NT2/D1 (cell line): ENCODE data around the gene CELSR1.
A peak's percentile ranks its signal among the peaks of the same experiment; 100 is the strongest.

Experiments used
- DNase-seq: peaks from one replicate; pipeline ENCODE4 v3.0.0-alpha.2; 2011; ENCODE audit warnings: low read depth, low spot score
- H3K27me3 ChIP-seq: 2 replicates; pipeline ENCODE4 v1.6.0; 2011; ENCODE audit warnings: mild to moderate bottlenecking; ENCODE audit not compliant: insufficient read length, insufficient read depth
- H3K36me3 ChIP-seq: 2 replicates; pipeline ENCODE4 v1.6.1; 2011; ENCODE audit warnings: mild to moderate bottlenecking, low read length, mixed read lengths; ENCODE audit not compliant: insufficient read depth, insufficient read length
- H3K4me1 ChIP-seq: 2 replicates; pipeline ENCODE4 v1.5.1; 2011; ENCODE audit not compliant: insufficient read depth, insufficient read length
- H3K4me3 ChIP-seq: 2 replicates; pipeline ENCODE4 v1.5.1; 2011; ENCODE audit warnings: low read depth; ENCODE audit not compliant: insufficient read length
- H3K9ac ChIP-seq: 2 replicates; pipeline ENCODE4 v1.6.0; 2011; ENCODE audit warnings: low read depth; ENCODE audit not compliant: insufficient read length
- H3K9me3 ChIP-seq: 2 replicates; pipeline ENCODE4 v1.5.1; 2011; ENCODE audit warnings: mild to moderate bottlenecking, low read length; ENCODE audit not compliant: insufficient read depth
- SUZ12 ChIP-seq: IDR thresholded peaks from 2 replicates; pipeline ENCODE4 v1.6.1; 2011; ENCODE audit not compliant: insufficient read length, insufficient read depth; ENCODE audit errors: extremely low read depth
- YY1 ChIP-seq: IDR thresholded peaks from 2 replicates; pipeline ENCODE4 v1.6.1; 2011; ENCODE audit not compliant: insufficient read length, insufficient read depth
- ZNF274 ChIP-seq: IDR thresholded peaks from 2 replicates; pipeline ENCODE4 v1.6.1; 2011; ENCODE audit warnings: mild to moderate bottlenecking, low read depth, low read length

CELSR1 gene

GRCh38 chr22:46379066-46379930 is 158.1 kb downstream of the CELSR1 start:
- Histone ChIP-seq H3K9me3 (peaks cover 16% of the 10 kb centered on the region), H3K9ac (peak overlapping the region; percentile 21), H3K36me3 (peaks cover 12% of the 10 kb centered on the region), H3K27me3 (no peaks in the 10 kb centered on the region), H3K4me3 (no peak overlapping the region), H3K4me1 (peaks cover 19% of the 10 kb centered on the region)
- no peak for DNase-seq
- TF ChIP-seq SUZ12 (no peak), ZNF274 (no peak), YY1 (no peak)

GRCh38 chr22:46378426-46379065 is 158.9 kb downstream of the CELSR1 start:
- H3K36me3 ChIP-seq: peaks cover 12% of the 10 kb centered on the region
- TF ChIP-seq SUZ12 (no peak), ZNF274 (no peak), YY1 (no peak)
- peak overlapping the region; percentile 21 for H3K9ac ChIP-seq
- H3K4me1 ChIP-seq: peaks cover 19% of the 10 kb centered on the region
- no peak overlapping the region for H3K4me3 ChIP-seq
- no peak for DNase-seq
- peaks cover 16% of the 10 kb centered on the region for H3K9me3 ChIP-seq
- H3K27me3 ChIP-seq: no peaks in the 10 kb centered on the region

DNA sequence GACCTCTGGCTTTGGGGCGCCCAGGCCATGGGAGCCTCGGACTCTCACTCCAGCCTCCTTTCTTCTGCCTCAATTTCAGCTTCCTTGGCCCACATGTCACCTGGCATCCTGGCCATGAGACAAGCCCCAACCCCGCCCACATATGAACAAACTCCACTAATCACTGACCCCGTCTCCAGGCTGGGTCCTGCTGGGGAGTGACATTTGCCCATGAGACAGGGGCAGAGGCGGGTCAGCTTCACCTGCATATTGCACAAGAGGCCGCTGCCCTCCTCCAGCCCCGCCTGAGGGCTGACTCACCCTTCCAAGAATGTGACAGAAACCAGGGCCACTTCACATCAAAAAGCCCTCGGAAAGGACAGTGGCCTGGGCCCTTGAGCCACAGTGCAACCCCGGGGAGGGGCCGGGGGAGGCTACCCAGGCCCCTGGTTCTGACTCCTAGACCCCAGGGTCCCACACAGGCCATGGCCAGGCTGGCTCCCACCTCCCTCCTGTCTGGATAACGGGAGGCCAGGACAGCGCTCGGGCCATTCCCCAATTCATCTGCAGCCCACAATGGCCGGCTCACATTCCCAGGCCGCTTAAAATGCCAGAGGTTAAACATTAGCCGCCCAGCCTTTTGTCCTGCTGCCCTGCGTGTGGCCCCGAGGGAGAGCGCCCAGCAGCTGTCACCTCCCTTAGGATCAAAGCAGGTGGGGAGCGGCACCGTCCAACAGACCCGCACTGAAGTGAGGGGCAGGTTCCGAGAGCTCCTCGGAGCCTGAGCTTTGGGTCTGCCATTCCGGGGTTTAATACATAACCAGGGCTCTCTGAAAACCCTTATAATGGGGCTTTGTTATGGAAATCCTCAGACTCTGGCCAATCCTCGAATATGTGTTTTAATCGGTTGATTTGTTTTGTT is 159.6 kb downstream of the CELSR1 start:
- no peak overlapping the region for H3K4me3 ChIP-seq
- H3K36me3 ChIP-seq: peaks cover 15% of the 10 kb centered on the region
- peak; percentile 63 for DNase-seq
- peaks cover 16% of the 10 kb centered on the region for H3K9me3 ChIP-seq
- H3K9ac ChIP-seq: peak overlapping the region; percentile 21
- H3K4me1 ChIP-seq: peaks cover 19% of the 10 kb centered on the region
- TF ChIP-seq YY1: no peak
- no peak for TF ChIP-seq ZNF274
- no peak for TF ChIP-seq SUZ12
- no peaks in the 10 kb centered on the region for H3K27me3 ChIP-seq

DNA sequence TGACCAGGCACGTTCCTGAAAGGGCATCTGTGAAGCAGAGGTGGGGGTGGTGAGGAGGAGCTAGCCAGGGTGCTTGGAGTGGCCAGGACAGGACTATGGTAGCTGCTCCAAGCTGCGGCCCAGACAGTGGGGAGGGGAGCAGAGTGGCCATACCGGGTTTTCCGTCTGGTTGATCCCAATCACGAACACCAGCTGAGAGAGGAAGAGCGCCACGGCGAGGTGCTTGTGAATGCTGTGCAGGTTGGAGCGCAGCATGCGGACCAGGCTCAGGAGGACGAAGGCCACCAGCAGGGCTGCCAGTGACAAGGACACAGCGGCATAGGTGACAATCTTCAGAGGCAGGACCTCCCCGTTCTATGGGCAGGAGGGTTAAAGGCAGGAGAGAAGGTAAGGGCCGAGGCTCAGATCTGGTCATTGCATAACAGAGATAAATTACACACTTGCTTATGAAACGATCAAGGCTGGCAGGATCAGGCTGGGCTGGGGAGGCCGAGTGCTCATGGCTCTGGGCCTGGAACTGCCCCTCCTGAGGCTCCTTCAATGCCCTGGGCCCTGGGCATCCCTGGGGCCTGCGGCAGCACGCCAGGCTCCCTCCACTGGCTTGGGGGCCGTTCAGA is 160.4 kb downstream of the CELSR1 start:
- Histone ChIP-seq H3K4me3 (no peak overlapping the region), H3K4me1 (peaks cover 19% of the 10 kb centered on the region), H3K9ac (no peak overlapping the region), H3K27me3 (no peaks in the 10 kb centered on the region), H3K9me3 (peaks cover 16% of the 10 kb centered on the region), H3K36me3 (peaks cover 18% of the 10 kb centered on the region)
- DNase-seq: no peak
- no peak for TF ChIP-seq ZNF274
- TF ChIP-seq YY1: no peak
- no peak for TF ChIP-seq SUZ12

GRCh38 chr22:46376111-46376510 is 161.3 kb downstream of the CELSR1 start:
- peaks cover 18% of the 10 kb centered on the region for H3K36me3 ChIP-seq
- H3K27me3 ChIP-seq: no peaks in the 10 kb centered on the region
- no peak overlapping the region for H3K9ac ChIP-seq
- H3K9me3 ChIP-seq: peaks cover 16% of the 10 kb centered on the region
- TF ChIP-seq ZNF274 (no peak), SUZ12 (no peak), YY1 (no peak)
- no peak overlapping the region for H3K4me3 ChIP-seq
- DNase-seq: no peak
- peaks cover 15% of the 10 kb centered on the region for H3K4me1 ChIP-seq

- H3K9ac ChIP-seq: no peak overlapping the region
- DNase-seq: no peak
- no peaks in the 10 kb centered on the region for H3K27me3 ChIP-seq
- peaks cover 10% of the 10 kb centered on the region for H3K36me3 ChIP-seq
- H3K9me3 ChIP-seq: peaks cover 16% of the 10 kb centered on the region
- H3K4me1 ChIP-seq: peaks cover 15% of the 10 kb centered on the region
- TF ChIP-seq YY1: no peak
- TF ChIP-seq ZNF274: no peak
- TF ChIP-seq SUZ12: no peak
- no peak overlapping the region for H3K4me3 ChIP-seq
These were observed 162.6 kb downstream of the CELSR1 start for GRCh38 chr22:46374663-46375474.
